RWPE1 (cell line): ENCODE results near the gene TBC1D19.
A peak's percentile ranks its signal among the peaks of the same experiment; 100 is the strongest.
"Not testable (repeated sequence)": the region's sequence is repeated elsewhere in the genome, so short reads cannot be mapped to it uniquely, and the experiment has no call there.

ENCODE experiments used
- CTCF ChIA-PET: fragments of 350-600 bp; sonication (Branson Sonifier 250); formaldehyde crosslinking; extraction: SDS; loops from one replicate; lab custom pipeline; 2021; lab: Yijun Ruan, JAX
- POLR2A ChIA-PET: fragments of 400-600 bp; formaldehyde crosslinking; extraction: SDS; loops from one replicate; lab custom pipeline; 2020; ENCODE audit warnings: antibody characterized with exemption; ENCODE audit not compliant: low non-redundant PET; lab: Yijun Ruan, JAX
- DNase-seq: peaks from one replicate; pipeline ENCODE4 v3.0.0; 2012; ENCODE audit warnings: low spot score
- H3K27ac ChIP-seq: fragments of 450-650 bp; 2 replicates; pipeline ENCODE4 v1.5.1; 2017
- TF ChIP-seq, protein P1 (sequence below): fragments of 450-650 bp; conservative IDR thresholded peaks from 2 replicates; pipeline ENCODE4 v1.5.1; 2017; ENCODE audit warnings: low read depth, mild to moderate bottlenecking

The TBC1D19 gene

DNA sequence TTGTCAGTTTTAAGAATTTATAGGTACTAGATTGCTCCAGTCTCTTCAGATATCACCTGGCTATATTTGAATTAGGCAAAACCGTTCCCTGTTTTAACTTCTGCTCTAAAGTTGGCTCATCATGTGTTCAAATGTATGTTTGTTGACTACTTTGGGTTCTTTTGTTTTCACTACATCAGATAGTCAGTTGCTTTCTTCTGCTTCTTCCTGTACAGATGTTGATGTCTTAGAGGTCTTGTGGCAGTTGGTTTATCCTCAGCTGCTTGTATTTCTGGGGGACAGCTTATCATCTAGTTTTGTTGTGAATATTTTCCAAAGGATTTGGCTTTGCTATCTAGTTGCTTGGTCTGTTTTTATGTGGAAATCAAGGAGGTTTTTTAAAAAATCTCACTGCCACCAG is 28.0 kb downstream of the TBC1D19 start:
- TF ChIP-seq, protein P1, sequence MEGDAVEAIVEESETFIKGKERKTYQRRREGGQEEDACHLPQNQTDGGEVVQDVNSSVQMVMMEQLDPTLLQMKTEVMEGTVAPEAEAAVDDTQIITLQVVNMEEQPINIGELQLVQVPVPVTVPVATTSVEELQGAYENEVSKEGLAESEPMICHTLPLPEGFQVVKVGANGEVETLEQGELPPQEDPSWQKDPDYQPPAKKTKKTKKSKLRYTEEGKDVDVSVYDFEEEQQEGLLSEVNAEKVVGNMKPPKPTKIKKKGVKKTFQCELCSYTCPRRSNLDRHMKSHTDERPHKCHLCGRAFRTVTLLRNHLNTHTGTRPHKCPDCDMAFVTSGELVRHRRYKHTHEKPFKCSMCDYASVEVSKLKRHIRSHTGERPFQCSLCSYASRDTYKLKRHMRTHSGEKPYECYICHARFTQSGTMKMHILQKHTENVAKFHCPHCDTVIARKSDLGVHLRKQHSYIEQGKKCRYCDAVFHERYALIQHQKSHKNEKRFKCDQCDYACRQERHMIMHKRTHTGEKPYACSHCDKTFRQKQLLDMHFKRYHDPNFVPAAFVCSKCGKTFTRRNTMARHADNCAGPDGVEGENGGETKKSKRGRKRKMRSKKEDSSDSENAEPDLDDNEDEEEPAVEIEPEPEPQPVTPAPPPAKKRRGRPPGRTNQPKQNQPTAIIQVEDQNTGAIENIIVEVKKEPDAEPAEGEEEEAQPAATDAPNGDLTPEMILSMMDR: no peak
- no peak for DNase-seq
- H3K27ac ChIP-seq: no peak overlapping the region
- CTCF ChIA-PET: no interaction called here
- POLR2A ChIA-PET: no interaction called here

DNA sequence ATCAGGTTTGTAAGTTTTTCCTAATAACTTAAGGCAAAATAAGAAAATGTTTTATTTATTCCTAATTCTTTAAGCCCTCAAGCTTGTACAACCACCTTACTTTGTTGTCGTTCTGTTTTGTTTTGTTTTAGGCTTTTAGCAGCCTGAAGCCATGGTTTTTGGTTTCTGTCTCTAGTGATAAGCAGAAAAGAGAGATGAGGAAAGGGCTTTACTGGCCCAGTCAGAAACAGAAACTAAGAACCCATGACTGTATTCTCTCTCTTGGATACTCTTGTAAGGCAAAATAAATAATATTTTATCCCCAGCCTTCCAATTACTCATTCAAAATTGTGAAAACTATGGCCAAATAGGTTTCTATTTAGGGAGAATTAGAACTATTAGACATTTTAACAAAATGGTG is 29.4 kb downstream of the TBC1D19 start:
- TF ChIP-seq, protein P1: no peak
- ChIA-PET POLR2A (no interaction called here), CTCF (no interaction called here)
- no peak for DNase-seq
- H3K27ac ChIP-seq: no peak overlapping the region

DNA sequence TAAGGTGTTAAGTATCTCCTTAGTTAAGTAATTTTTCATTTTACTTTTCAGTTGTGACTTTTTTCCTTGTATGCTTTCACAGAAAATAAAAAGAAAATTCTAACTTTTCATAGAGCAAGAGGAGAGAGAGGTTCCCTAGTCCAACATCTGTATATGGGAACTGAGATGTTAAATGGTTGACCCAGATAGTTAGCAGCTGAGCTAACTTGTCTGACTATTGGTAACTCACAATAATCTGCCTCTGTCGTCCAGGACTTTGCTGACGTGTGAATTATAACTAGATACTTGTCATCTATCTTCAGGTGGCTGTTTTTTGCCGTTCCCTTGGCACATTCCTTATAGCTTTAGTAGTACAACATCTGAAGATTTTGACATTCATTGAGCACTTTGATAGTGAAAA is 29.9 kb downstream of the TBC1D19 start:
- CTCF ChIA-PET: no interaction called here

DNA sequence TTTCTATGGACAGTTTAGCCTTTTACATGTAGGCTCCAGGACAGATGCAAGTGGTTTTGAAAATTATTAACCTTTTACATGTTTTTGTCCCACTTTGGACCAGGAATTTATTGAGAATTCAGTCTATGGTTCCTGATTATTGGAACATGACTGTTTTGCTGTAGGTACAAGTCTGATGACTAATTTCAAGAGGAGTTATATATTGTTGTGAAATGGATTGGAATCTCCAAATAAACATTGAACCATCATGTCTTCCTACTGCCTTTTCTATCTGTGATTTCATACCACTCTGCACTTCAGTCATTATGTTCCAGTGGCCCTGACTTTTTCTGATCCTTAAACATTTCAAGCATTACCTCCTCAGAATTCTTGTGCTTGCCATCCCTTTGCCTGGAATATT is 35.9 kb downstream of the TBC1D19 start:
- peak; percentile 30 for DNase-seq
- ChIA-PET POLR2A (no interaction called here), CTCF (interaction anchor here (0.6 kb wide), 1 partner anchor 420 kb away, joined by 5 read pairs; no protein-coding TSS in a partner anchor)
- TF ChIP-seq, protein P1: no peak
- H3K27ac ChIP-seq: no peak overlapping the region

More for the DNA sequence above, 29.9 kb downstream of the TBC1D19 start:
- TF ChIP-seq, protein P1: no peak
- DNase-seq: no peak
- H3K27ac ChIP-seq: no peak overlapping the region
- POLR2A ChIA-PET: no interaction called here

DNA sequence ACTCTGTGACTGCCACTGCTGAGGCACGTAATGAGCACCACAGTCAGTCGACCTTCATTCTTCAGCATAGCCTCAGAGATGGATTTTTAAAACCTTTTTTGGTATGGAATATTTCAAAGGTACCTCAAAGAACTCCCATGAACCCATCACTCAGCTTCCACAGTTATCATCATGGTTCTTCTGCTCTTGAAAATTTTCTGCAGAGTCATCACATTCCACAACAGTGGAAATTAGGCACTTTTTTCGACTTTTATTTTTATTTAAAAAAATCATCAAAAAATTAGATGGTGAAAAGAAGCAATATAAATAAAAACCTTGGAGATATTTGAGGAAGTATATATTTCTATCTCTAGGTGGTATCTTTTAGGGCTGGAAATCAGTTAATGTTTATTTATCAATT is 37.5 kb downstream of the TBC1D19 start:
- H3K27ac ChIP-seq: no peak overlapping the region
- TF ChIP-seq, protein P1: no peak
- ChIA-PET CTCF (no interaction called here), POLR2A (no interaction called here)
- no peak for DNase-seq

DNA sequence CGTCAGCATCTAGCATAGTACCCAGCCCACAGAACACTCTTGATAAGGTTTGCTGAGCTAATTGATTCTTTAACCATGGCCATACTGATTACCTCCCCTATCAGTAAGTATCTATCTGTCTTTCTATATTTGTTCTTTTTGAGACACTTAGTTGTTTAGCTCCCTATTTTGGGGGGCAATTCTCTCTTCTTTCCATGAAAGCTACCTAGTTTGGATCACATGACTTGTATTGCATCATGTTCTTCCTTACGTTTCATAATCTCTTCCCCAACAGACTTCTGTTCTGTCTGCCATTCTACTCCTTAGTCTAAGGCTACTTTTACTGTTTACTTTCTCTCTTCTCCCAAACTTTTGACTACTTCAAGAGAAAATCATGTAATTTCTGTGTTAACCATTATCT is 39.0 kb downstream of the TBC1D19 start:
- H3K27ac ChIP-seq: no peak overlapping the region
- POLR2A ChIA-PET: no interaction called here
- DNase-seq: no peak
- CTCF ChIA-PET: no interaction called here
- TF ChIP-seq, protein P1: no peak

DNA sequence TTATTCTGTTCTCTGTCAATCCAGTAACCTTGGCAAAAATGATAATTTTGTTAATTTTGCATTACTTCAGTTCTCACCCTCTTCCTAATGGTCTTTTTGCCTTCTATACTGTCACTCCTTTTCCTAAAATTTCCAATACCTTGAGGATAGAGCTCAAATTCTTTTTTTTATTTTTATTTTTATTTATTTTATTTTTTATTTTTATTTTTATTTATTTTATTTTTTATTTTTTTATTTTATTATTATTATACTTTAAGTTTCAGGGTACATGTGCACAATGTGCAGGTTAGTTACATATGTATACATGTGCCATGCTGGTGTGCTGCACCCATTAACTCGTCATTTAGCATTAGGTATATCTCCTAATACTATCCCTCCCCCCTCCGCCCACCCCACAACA is 42.8 kb downstream of the TBC1D19 start:
- CTCF ChIA-PET, H3K27ac ChIP-seq, POLR2A ChIA-PET, DNase-seq: not testable (repeated sequence)
